Fibroblast of skin of right biceps (primary cell): ENCODE measurements around the gene RBM26.

Experiments
- DNase-seq: peaks from one replicate; pipeline ENCODE4 v3.0.0-alpha.2; 2013

RBM26 gene

GRCh38 chr13:79423801-79424642 is 18.0 kb upstream of the RBM26 start:
- DNase-seq, result peak; percentile 54

- DNase-seq, result no peak
Measured at GRCh38 chr13:79423340-79423739, 17.3 kb upstream of the RBM26 start.

- no peak for DNase-seq
Measured at GRCh38 chr13:79419365-79419764, 13.3 kb upstream of the RBM26 start.

DNA sequence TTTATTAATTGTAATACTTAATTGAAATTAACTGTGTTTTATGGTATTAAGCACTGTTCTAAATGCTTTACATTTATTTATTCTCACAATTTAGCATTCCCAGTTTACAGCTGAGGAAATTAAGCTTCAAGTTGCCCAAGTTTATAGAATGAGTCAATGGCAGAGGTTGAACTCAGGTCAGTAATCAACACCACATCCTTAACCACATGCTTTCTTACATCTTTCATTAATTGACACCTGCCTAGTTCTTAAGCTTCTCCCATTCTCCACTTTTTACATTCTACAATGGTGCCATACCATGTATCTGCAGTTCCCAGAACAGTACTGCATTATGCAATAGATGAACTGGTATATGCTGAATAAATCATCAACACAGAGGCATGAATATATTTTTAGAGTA is 11.7 kb upstream of the RBM26 start:
- DNase-seq, result no peak

DNA sequence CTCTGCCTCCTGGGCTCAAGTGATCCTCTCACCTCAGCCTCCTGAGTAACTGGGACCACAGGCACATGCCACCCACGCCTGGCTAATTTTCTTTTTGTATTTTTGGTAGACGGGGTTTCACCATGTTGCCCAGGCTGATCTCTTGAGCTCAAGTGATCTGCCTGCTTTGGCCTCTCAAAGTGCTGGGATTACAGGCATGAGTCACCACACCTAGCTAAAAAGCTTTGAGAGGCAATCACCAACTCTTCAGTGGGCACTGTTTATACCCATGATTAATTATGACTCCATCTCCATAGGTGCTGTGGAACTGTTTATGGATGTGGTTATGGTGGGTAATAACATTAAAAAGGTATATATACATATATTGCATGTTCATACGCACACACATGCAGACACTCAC is 7.5 kb upstream of the RBM26 start:
- DNase-seq, result no peak

DNA sequence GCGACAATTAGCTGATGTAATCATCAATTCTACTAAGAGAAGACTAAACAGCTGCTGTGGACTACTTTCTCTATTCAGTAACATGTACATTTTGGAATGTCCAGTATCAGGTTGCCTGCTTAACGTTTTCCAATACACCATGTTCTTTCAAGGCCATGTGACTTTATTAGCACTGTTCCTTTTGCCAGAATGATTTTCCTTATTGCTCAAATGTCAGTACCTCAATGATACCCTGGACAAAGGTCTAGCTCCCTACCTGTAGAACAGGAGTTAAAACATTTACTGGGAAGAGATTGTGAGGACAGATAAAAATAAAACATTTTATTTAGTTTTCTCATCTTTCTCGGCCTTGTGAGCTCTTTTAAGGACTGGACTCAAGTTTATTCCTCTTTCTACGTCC is 3.8 kb upstream of the RBM26 start:
- no peak for DNase-seq

DNA sequence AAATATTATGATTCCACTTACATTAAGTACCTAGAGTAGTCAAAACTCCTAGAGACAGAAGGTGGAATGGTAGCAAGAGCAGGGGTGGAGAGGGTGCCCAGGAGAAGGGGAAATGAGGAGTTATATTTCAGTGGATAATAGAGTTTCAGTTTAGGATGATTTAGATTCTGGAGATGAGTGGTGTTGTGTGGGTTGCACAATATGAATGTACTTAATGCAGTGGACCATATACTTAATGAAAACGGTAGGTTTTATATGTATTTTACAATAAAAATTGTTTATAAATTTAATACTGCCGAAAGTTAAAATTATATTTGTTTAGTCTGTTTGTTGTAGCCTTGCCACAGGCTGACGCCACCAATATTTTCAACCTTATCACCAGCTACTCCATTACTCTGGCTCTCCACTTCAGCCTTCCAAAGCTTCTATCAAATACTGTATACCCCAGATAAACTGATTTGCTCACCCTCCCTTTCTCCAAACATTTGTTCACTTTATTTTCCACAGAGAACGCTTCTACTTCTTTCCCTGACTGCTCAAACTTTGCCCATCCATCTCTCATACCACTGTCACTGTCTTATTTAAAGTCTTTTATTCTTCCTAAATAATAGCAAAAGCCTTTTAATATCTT is 1.4 kb upstream of the RBM26 start:
- DNase-seq, result no peak

DNA sequence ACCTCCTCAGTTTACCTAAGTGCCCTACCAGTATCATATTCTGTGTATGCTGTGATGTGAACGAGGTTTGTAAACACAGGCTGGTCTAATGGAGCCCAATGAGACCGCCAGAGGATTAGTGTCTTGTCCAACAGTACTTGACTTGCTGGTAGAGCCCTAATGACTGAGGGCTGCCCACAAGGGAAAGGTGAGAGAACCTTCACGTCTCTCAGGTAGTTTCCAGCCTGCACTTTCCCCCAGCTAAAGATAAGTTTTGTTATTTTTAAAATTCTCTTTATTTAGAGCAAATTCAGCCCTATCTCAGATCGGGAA is 498 bp upstream of the RBM26 start:
- DNase-seq, result no peak

DNA sequence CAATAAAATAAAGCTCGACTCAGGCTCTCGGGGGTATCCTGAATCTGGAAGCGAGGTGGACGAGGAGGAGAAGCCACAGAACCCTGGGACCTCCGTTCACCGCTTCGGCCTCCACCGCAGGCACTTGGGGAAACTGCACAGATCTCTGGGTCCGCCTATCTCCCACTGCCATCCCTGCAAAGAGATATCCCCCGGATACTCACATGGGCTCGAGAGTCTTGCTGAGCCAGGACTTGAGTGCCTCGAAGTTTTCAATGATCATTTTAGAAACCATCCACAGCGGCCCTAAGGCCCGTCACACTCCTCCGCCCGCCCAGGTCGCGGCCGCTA is 589 bp downstream of the RBM26 start:
- DNase-seq, result no peak

DNA sequence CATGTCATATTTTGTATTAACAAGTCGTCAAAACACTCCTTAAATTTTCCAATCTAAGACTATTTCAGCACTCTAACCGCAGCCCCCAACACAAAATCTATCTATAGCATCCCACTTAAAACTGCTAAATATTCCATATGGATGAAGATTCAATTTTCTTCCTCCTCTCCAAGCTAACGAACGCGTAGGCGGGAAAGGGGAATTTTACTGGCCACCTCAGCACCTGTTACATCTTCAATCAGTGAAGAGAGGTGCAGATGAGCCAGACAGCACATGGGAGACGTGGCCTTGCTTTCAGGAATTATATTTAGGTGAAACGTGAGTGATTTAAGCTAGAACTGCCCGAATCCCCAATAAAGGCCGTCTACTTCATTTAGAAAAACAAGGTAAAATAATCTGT is 1.1 kb downstream of the RBM26 start:
- no peak for DNase-seq

DNA sequence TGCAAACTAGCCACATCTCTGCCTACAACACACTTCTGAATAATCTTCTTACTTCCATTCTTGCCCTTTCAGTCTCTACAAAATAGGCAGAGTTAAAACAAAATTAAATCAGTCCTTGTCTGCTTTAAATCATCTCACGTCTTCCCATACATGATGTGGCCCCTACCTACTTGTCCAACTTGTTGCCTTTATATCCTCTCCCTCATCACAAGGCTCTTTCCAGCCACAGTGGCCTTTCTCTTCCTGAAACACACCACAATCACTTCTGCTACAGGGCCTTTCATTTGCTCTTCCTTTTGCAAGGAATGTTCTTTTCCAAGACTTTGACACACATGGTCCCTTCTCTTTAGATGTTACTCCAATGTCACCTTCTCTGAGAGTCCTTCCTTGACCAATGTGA is 1.7 kb downstream of the RBM26 start:
- no peak for DNase-seq

DNA sequence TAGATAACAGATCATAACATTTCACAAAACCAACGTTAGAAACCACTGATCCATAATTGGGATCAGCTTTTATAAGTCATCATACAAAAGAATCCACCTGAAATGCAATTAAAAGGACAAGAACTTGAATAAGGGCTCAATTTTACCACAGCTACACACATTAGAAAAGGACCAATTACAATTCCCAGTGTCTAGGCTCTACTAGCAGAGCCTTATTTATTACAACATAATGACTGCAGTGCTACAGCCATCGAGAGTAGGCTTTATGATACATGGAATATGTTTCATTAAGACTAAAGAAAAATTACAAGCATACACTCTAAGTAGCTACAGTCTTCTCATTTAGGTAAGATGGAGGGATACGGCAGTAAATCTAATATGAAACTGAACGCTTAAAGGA is 2.9 kb downstream of the RBM26 start:
- DNase-seq, result no peak

- no peak for DNase-seq
Measured at GRCh38 chr13:79402679-79403078, 3.4 kb downstream of the RBM26 start.

- DNase-seq, result no peak
Measured at GRCh38 chr13:79402074-79402635, 3.9 kb downstream of the RBM26 start.

DNA sequence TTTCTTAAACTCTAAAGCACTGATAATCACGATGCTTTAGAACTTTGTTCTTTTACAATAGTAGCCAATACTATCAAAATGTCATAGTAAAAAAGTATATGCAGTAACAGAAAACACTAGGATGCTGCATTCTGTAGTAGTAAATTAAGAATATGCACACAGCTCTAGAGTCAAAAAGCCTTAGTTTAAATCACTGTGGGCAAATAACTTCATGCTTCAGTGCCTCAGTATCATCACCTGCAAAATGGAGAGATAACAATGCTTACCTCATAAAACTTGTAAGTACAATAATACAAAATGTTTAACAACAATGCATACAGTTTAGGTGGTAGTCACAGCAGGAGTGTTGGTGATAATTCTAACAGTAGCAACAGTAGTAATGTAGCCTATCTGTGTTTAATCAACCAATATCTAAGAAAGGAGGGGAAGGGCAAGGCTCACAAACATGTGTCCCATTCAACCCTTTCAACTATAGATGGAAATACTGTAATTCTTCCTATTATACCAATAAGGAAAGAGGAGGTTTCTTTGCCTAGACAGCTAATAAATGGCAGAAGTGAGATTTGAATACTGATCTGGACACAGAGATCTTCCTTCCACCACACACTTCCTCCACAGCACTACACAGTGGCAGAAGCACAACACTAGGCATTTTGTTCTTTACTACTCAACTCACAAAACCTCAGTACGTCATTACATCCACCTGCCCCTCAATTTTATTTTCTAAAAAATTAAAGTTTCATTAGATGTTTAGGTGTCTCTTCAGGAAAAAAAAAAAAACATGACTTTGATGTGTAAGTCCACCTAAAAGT is 4.6 kb downstream of the RBM26 start:
- DNase-seq, result no peak

GRCh38 chr13:79398915-79399314 is 7.1 kb downstream of the RBM26 start:
- peak; percentile 17 for DNase-seq

- no peak for DNase-seq
Measured at GRCh38 chr13:79398127-79398526, 7.9 kb downstream of the RBM26 start.

DNA sequence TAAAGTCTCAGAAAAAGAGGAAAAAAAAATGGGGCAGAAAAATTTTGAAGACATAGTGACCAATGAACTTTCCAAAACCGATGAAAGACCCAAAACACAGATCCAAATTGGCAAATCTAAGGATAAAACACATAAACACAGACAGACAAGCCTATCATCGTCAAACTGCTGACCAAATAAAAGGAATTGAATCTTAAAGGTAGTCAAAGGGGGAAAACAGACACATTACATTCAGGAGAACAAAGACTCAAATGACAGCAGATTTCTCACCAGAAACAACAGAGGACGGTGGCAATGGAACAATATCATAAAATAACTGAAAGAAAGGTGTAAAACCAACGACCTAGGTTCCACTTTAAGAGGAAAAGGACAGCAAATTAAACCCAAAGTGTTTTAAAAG is 10.2 kb downstream of the RBM26 start:
- DNase-seq, result no peak

- DNase-seq, result no peak
Measured at GRCh38 chr13:79393564-79394249, 12.3 kb downstream of the RBM26 start.

DNA sequence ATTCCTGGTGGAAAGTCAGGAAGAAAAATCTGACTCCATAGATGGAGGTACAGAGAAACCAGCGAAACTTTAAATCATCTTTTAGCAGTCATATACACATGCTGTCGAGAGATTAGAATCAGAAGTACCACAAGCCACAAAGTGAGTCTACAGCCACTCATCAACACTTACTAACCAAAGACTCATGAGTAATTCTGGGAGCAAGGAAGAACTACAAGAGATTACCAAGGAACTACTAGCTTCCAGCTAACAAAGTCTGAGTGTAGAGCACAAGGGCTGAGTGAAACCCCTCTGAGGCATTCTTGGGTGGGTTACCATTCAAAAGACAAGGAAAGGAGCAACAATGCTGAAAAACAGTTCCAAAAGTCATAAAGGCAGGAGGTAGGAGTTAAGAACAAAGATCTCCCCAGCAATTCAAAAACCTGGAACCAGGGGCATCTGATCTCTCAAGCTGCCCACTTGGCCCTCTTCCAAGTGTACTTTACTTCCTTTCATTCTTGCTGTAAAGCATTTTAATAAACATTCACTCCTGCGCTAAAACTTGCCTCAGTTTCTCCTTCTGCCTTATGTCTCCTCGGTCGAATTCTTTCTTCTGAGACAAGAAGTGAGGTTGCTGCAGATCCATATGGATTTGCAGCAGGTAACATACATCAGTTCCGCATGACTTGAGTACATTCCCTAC is 13.0 kb downstream of the RBM26 start:
- peak; percentile 82 for DNase-seq

- no peak for DNase-seq
Measured at GRCh38 chr13:79389026-79389425, 17.0 kb downstream of the RBM26 start.

- DNase-seq, result no peak
Measured at GRCh38 chr13:79387853-79388252, 18.2 kb downstream of the RBM26 start.
